NCI-H2081 treated with DMSO at 0.1 percent for 48 hours (cell line): ENCODE results near the gene NBEA.
A peak's percentile ranks its signal among the peaks of the same experiment; 100 is the strongest.
"Not testable (repeated sequence)": the region's sequence is repeated elsewhere in the genome, so short reads cannot be mapped to it uniquely, and the experiment has no call there.

ENCODE experiments used
- DNase-seq: peaks from one replicate; lab custom pipeline; 2025; lab: John Stamatoyannopoulos, UW

The NBEA gene

GRCh38 chr13:34944751-34945150 is 2.7 kb downstream of the NBEA start:
- no peak for DNase-seq

GRCh38 chr13:34951528-34951927 is 9.5 kb downstream of the NBEA start:
- DNase-seq: no peak

- no peak for DNase-seq
Observed at GRCh38 chr13:34959489-34959888, 17.4 kb downstream of the NBEA start.

- DNase-seq: no peak
Observed at GRCh38 chr13:34964558-34964957, 22.5 kb downstream of the NBEA start.

- peak; percentile 10 for DNase-seq
Observed at GRCh38 chr13:34967851-34968562, 25.9 kb downstream of the NBEA start.

- DNase-seq: not testable (repeated sequence)
Observed at GRCh38 chr13:34969539-34969938, 27.5 kb downstream of the NBEA start.

GRCh38 chr13:34970961-34971360 is 28.9 kb downstream of the NBEA start:
- DNase-seq: no peak

- no peak for DNase-seq
Observed at GRCh38 chr13:34971473-34971872, 29.4 kb downstream of the NBEA start.

GRCh38 chr13:34985199-34985598 is 43.1 kb downstream of the NBEA start:
- DNase-seq: not testable (repeated sequence)

GRCh38 chr13:34988330-34988791 is 46.3 kb downstream of the NBEA start:
- DNase-seq: no peak

- DNase-seq: no peak
Observed at GRCh38 chr13:34990399-34991214, 48.5 kb downstream of the NBEA start.

- DNase-seq: no peak
Observed at GRCh38 chr13:34993470-34993869, 51.4 kb downstream of the NBEA start.

GRCh38 chr13:35003734-35004133 is 61.7 kb downstream of the NBEA start:
- not testable (repeated sequence) for DNase-seq

- DNase-seq: no peak
Observed at GRCh38 chr13:35005051-35005450, 63.0 kb downstream of the NBEA start.

- DNase-seq: no peak
Observed at GRCh38 chr13:35014606-35015213, 72.6 kb downstream of the NBEA start.

- DNase-seq: no peak
Observed at GRCh38 chr13:35016362-35017112, 74.5 kb downstream of the NBEA start.

GRCh38 chr13:35025314-35025713 is 83.2 kb downstream of the NBEA start:
- DNase-seq: no peak

GRCh38 chr13:35028338-35028867 is 86.3 kb downstream of the NBEA start:
- DNase-seq: no peak

GRCh38 chr13:35039012-35039411 is 96.9 kb downstream of the NBEA start:
- no peak for DNase-seq

- DNase-seq: no peak
Observed at GRCh38 chr13:35046587-35046986, 104.5 kb downstream of the NBEA start.

GRCh38 chr13:35055705-35056104 is 113.6 kb downstream of the NBEA start:
- DNase-seq: no peak

GRCh38 chr13:35057858-35058257 is 115.8 kb downstream of the NBEA start:
- no peak for DNase-seq
